ENCODE measurements around the gene GPD1L.

Gene GPD1L

GRCh38 chr3:32123620-32124019 lies 17.2 kb downstream of the GPD1L start:
- no peak for DNase-seq (ENCODE audit: low spot score)
- no peak for TF ChIP-seq CTCF (IDR thresholded peaks at IDR 0.05; ENCODE audit: extremely low read depth, insufficient read depth, missing control alignments)
- in situ Hi-C loops (cut with MboI; ENCODE audit: low pct_unique_long_range_greater_than_20kb, low sequenced_read_pairs, unreplicated experiment): no loop called here

DNA sequence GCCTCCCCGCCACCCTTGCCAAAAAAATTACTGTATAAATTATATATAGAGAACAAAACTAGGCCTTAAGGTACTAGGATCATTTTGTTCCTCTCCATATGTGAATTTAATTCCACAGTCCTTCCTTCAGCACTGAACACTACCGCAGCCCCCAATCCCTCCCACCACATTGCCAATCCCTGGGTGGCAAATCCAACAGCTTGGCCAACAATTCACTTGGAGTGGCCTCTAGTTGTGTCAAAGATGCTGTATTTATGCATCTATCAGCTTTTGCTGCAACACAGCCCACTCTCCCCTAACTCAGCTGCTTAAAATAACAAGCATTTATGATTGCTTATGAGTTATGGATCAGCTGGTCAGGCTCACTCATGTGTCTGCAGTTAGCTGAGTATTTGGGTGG lies 18.6 kb downstream of the GPD1L start:
- no peak for DNase-seq (ENCODE audit: low spot score)
- in situ Hi-C loops (cut with MboI; ENCODE audit: low pct_unique_long_range_greater_than_20kb, low sequenced_read_pairs, unreplicated experiment): no loop called here
- TF ChIP-seq CTCF (IDR thresholded peaks at IDR 0.05; ENCODE audit: extremely low read depth, insufficient read depth, missing control alignments): no peak

DNA sequence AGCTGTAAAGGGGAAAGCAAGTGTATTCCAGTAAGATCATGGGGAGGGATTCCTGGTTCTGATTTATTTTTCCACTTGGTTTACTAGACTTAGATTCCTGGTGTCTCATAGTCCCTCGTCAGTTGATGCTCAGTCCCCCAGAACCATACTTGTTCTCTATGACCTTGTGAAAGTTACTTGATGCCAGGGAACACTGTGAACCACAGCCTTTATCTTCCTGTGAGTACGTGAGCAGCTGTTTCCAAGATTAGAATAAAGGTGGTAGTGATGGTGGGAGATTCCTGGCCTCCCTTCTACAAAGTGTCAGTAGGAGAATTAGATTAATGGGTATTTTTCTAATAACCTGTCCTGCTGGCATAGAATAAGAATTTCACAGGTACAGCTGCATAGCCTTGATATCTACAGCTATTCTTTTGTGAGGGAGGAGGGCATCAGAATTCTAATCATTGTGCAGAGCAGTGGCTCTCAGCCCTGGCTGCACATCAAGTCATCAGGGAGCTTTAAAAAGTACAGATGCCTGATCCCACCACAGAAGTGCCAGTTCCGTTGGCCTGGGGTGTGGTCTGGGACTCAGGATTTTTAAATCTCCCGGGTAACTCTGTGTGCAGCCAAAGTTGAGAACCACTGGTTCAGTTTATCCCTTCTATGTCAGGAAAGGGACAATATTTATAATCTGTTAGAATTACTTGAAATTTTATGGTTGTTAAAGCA lies 20.0 kb downstream of the GPD1L start:
- no peak for TF ChIP-seq CTCF (IDR thresholded peaks at IDR 0.05; ENCODE audit: extremely low read depth, insufficient read depth, missing control alignments)
- no peak for DNase-seq (ENCODE audit: low spot score)
- in situ Hi-C loops (cut with MboI; ENCODE audit: low pct_unique_long_range_greater_than_20kb, low sequenced_read_pairs, unreplicated experiment): no loop called here

DNA sequence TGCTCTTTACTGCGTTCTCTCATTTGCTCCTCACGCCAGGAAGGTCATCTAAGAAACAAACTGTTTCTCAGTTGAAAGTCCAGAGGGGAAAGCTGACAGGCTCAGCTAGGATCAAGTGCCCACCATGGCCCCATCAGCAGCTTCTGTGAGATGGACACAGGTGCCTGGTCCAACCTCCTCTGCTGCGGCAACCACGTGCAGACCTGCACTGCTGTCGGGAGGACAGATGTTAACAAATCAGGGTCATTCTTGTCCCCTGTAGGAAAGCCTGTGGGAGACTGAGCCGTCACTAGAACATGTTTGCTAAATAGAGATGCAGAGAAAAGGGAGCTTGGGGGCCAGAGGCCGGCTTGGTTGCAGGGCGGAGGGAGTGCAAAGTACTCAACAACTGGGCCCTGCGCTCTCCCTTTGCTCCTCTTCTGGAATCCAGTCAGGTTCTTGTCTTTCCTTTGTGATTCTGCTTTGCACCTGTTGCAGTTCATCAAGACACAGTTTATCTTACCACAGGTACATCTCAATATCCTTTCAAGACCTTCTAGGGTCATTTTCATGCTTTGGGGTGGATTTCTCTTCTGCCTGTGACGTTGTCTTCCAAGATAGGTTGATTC lies 20.9 kb downstream of the GPD1L start:
- in situ Hi-C loops (cut with MboI; ENCODE audit: low pct_unique_long_range_greater_than_20kb, low sequenced_read_pairs, unreplicated experiment): no loop called here
- TF ChIP-seq CTCF (IDR thresholded peaks at IDR 0.05; ENCODE audit: extremely low read depth, insufficient read depth, missing control alignments): no peak
- no peak for DNase-seq (ENCODE audit: low spot score)

DNA sequence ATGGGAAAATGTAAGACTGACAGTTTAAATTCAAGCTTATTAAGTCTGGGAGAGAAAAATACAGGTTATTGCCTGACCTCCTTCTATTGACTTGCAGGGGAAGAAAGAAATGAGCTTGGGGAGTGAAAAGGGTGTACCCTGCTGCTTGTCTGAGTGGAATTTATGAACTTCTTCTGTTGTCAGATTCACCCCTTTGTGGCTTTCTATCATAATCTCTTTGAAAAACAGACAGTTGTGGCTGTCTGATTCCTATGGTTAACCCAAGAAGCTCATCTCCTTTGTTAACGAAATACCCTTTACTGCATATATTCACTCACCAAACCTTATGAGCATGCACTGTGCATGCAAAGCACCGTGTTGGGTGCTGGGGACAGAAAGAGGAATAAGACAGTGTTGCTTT lies 22.5 kb downstream of the GPD1L start:
- TF ChIP-seq CTCF (IDR thresholded peaks at IDR 0.05; ENCODE audit: extremely low read depth, insufficient read depth, missing control alignments): no peak
- in situ Hi-C loops (cut with MboI; ENCODE audit: low pct_unique_long_range_greater_than_20kb, low sequenced_read_pairs, unreplicated experiment): no loop called here
- no peak for DNase-seq (ENCODE audit: low spot score)

- no peak for TF ChIP-seq CTCF (IDR thresholded peaks at IDR 0.05; ENCODE audit: extremely low read depth, insufficient read depth, missing control alignments)
- DNase-seq (ENCODE audit: low spot score): no peak
- in situ Hi-C loops (cut with MboI; ENCODE audit: low pct_unique_long_range_greater_than_20kb, low sequenced_read_pairs, unreplicated experiment): no loop called here
Measured at GRCh38 chr3:32129832-32130231, 23.4 kb downstream of the GPD1L start.

Data from GM13977 (cell line).